Activated T-cell treated with anti-CD3 and anti-CD28 coated beads, Interleukin-2, amount 50 U/mL, for 4 hours (primary cell): ENCODE data around the gene UGT1A5. TPM values are rescaled to one million over a fixed set of nuclear protein-coding genes. Genes with fewer than 3 reads are reported as not detected.

ENCODE experiments used
- ATAC-seq, 2 donors: fragments of 200-7000 bp; cut with Tn5 transposase; one replicate each; pipeline ENCODE4 v1.10.0; 2021
- DNase-seq: peaks from one replicate; pipeline ENCODE4 v3.0.0-alpha.2; 2020
- H3K27me3 Mint-ChIP-seq: one replicate; pipeline ENCODE4 v1.8.0; 2021; ENCODE audit warnings: low read depth, mixed read lengths
- H3K36me3 Mint-ChIP-seq: one replicate; pipeline ENCODE4 v1.8.0; 2022; ENCODE audit warnings: mixed read lengths; ENCODE audit not compliant: insufficient read depth
- H3K4me1 Mint-ChIP-seq: one replicate; pipeline ENCODE4 v1.8.0; 2021; ENCODE audit warnings: low read depth, mixed read lengths
- H3K4me3 Mint-ChIP-seq: one replicate; pipeline ENCODE4 v1.8.0; 2021; ENCODE audit warnings: mild to moderate bottlenecking, moderate library complexity, mixed read lengths
- H3K9me3 Mint-ChIP-seq: one replicate; pipeline ENCODE4 v1.8.0; 2021; ENCODE audit warnings: mixed read lengths
- total RNA-seq, 3 donors: library from RNA; stranded (reverse); gene quantifications; one replicate each; pipeline ENCODE4 v1.2.1, GENCODE V29; 2021

The UGT1A5 gene
- total RNA-seq, 3 donors from 2014 or later, result not detected

DNA sequence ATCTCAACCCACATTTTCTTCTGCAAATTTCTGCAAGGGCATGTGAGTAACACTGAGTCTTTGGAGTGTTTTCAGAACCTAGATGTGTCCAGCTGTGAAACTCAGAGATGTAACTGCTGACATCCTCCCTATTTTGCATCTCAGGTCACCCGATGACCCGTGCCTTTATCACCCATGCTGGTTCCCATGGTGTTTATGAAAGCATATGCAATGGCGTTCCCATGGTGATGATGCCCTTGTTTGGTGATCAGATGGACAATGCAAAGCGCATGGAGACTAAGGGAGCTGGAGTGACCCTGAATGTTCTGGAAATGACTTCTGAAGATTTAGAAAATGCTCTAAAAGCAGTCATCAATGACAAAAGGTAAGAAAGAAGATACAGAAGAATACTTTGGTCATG lies 55.4 kb downstream of the UGT1A5 start:
- no peak for DNase-seq
- H3K9me3 Mint-ChIP-seq, result no peaks in the 10 kb centered on the region
- no peaks in the 10 kb centered on the region for H3K4me1 Mint-ChIP-seq
- peaks cover 38% of the 10 kb centered on the region for H3K27me3 Mint-ChIP-seq
- ATAC-seq, result no peak
- no peaks in the 10 kb centered on the region for H3K36me3 Mint-ChIP-seq
- no peak overlapping the region for H3K4me3 Mint-ChIP-seq

DNA sequence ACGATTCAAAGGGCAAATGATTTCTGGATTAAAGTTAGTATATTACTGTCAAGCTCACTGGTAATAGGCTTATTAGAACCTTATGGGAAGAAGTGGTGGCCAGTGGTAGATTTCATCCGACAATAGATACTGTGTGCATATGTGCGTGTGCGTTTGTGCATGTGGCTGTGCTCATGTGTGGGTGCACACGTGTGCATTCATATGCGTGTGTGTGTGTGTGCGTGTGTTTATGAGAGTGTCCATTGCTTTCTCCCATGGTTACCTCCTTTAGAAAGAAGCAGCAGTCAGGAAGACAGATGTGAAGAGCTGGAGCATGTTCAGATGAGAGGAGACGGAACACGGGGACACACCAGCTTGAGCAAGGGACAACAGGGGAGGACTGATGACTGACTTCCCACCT lies 56.6 kb downstream of the UGT1A5 start:
- DNase-seq, result no peak
- no peaks in the 10 kb centered on the region for H3K9me3 Mint-ChIP-seq
- ATAC-seq, result no peak
- peaks cover 30% of the 10 kb centered on the region for H3K27me3 Mint-ChIP-seq
- H3K4me3 Mint-ChIP-seq, result no peak overlapping the region
- H3K4me1 Mint-ChIP-seq, result no peaks in the 10 kb centered on the region
- H3K36me3 Mint-ChIP-seq, result no peaks in the 10 kb centered on the region

DNA sequence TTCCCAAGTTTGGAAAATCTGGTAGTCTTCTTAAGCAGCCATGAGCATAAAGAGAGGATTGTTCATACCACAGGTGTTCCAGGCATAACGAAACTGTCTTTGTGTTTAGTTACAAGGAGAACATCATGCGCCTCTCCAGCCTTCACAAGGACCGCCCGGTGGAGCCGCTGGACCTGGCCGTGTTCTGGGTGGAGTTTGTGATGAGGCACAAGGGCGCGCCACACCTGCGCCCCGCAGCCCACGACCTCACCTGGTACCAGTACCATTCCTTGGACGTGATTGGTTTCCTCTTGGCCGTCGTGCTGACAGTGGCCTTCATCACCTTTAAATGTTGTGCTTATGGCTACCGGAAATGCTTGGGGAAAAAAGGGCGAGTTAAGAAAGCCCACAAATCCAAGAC lies 59.4 kb downstream of the UGT1A5 start:
- H3K27me3 Mint-ChIP-seq, result peaks cover 13% of the 10 kb centered on the region
- H3K4me3 Mint-ChIP-seq, result no peak overlapping the region
- peaks cover under 1% of the 10 kb centered on the region for H3K9me3 Mint-ChIP-seq
- no peaks in the 10 kb centered on the region for H3K4me1 Mint-ChIP-seq
- H3K36me3 Mint-ChIP-seq, result no peaks in the 10 kb centered on the region
- DNase-seq (no peak), ATAC-seq (no peak)

DNA sequence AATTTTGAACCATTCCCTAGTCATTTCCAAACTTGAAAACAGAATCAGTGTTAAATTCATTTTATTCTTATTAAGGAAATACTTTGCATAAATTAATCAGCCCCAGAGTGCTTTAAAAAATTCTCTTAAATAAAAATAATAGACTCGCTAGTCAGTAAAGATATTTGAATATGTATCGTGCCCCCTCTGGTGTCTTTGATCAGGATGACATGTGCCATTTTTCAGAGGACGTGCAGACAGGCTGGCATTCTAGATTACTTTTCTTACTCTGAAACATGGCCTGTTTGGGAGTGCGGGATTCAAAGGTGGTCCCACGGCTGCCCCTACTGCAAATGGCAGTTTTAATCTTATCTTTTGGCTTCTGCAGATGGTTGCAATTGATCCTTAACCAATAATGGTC lies 59.9 kb downstream of the UGT1A5 start:
- peaks cover 4% of the 10 kb centered on the region for H3K9me3 Mint-ChIP-seq
- H3K36me3 Mint-ChIP-seq, result no peaks in the 10 kb centered on the region
- no peak overlapping the region for H3K4me3 Mint-ChIP-seq
- H3K27me3 Mint-ChIP-seq, result peaks cover 11% of the 10 kb centered on the region
- no peaks in the 10 kb centered on the region for H3K4me1 Mint-ChIP-seq
- ATAC-seq (no peak), DNase-seq (no peak)

DNA sequence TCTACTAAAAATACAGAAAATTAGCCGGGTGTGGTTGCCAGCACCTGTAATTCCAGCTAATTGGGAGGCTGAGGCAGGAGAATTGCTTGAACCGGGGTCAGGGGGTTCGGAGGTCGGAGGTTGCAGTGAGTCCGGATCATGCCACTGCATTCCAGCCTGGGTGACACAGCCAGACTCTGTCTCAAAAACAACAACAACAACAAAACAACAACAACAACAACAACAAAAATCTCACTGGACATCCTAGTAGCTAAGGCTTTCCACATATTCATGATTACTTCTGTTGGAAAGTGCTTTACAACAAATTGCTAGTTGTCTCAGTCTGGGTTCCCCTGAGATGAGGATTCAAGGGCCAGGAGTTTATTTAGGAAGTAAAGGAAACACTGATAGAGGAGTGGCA lies 61.1 kb downstream of the UGT1A5 start:
- H3K9me3 Mint-ChIP-seq, result peaks cover 4% of the 10 kb centered on the region
- no peaks in the 10 kb centered on the region for H3K36me3 Mint-ChIP-seq
- no peak overlapping the region for H3K4me3 Mint-ChIP-seq
- no peaks in the 10 kb centered on the region for H3K4me1 Mint-ChIP-seq
- ATAC-seq, result no peak
- no peak for DNase-seq
- H3K27me3 Mint-ChIP-seq, result peaks cover 16% of the 10 kb centered on the region

DNA sequence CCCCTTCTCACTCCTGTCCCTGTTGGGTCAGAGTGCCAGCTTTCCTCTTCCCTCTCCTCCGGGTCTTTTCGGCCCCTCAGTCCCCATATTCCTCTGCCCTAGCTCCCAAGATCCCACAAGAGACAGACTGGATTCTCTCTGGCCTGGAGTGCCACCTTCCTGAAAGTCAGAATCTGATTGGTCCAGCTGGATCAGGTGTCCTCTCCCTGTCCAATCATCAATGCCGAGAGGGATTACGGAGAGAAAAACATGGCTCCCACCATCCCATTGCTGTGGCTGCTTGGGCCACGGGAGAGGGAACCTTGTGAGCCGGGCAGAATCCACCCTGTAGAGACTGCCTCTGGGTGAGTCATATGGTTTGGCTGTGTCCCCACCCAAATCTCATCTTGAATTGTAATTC lies 62.7 kb downstream of the UGT1A5 start:
- Mint-ChIP-seq H3K9me3 (peaks cover 4% of the 10 kb centered on the region), H3K36me3 (no peaks in the 10 kb centered on the region), H3K27me3 (peaks cover 11% of the 10 kb centered on the region), H3K4me3 (no peak overlapping the region), H3K4me1 (no peaks in the 10 kb centered on the region)
- ATAC-seq, result no peak
- no peak for DNase-seq

DNA sequence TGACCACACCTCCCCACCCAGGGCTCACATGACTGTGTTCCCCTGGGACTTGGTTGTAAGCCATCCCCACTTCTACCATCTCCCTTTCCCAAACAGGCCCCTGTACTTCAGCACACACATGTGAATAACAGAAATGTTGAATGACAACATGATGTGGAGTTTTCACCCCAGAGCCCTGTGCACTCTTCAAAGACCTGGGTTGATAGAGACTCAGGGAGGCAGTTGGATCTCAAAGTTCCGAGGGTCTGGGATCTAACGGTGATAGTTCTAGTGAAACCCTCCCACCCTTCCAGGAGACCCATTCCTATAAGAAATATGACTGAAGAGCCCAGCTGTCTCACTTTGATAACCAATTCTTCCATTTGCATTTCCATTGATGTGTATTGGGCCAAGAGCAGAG lies 65.3 kb downstream of the UGT1A5 start, which contains the start of gene MROH2A:
Gene MROH2A (plus strand): TSS at position 301 of the 400 bp plus-strand sequence. CDS start 1,029 bp downstream, outside the sequence.
- no peak for DNase-seq
- H3K4me3 Mint-ChIP-seq, result no peak within 1 kb of the TSS
- H3K4me1 Mint-ChIP-seq, result no peaks in the 10 kb centered on the region
- peaks cover 15% of the 10 kb centered on the region for H3K27me3 Mint-ChIP-seq
- ATAC-seq, result no peak
- H3K9me3 Mint-ChIP-seq, result peaks cover 4% of the 10 kb centered on the region
- no peaks in the 10 kb centered on the region for H3K36me3 Mint-ChIP-seq

DNA sequence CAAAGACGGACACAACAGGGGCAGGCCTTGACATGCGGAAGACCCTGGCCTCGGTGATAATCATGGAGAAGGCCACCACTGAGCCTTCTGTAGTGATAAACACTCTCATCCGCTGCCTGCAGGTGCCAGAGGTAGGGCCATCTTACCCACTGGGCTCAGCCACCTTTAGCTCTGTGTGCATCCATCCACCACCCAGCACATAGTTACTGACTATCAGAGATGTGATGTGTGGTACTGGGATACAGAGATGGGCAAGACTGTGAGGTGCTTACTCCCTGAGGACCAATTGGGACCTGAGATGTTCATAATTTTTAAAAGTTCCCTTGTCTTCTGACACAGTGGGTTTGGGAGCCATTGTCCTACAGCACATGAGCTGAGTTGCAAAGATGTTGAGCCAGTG lies 67.0 kb downstream of the UGT1A5 start:
- H3K4me1 Mint-ChIP-seq, result no peaks in the 10 kb centered on the region
- H3K4me3 Mint-ChIP-seq, result no peak overlapping the region
- H3K36me3 Mint-ChIP-seq, result no peaks in the 10 kb centered on the region
- DNase-seq (no peak), ATAC-seq (no peak)
- H3K9me3 Mint-ChIP-seq, result peaks cover 4% of the 10 kb centered on the region
- peaks cover 23% of the 10 kb centered on the region for H3K27me3 Mint-ChIP-seq

DNA sequence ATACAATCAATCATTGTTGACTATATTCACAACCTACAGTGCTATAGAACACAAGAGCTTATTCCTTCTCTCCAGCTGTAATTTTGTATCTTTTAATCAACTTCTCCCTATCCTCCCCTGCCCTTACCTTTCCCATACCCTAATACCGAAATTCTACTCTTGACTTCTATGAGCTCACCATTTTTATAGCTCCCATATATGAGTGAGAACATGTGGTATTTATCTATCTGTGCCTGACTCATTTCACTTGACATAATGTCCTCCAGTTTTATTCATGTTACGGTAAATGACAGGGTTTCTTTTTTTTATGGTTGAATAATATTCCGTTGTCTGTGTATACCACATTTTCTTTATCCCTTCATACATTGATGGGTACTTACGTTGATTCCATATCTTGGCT lies 68.1 kb downstream of the UGT1A5 start:
- Mint-ChIP-seq H3K4me3 (no peak overlapping the region), H3K27me3 (peaks cover 21% of the 10 kb centered on the region), H3K9me3 (peaks cover 4% of the 10 kb centered on the region), H3K4me1 (no peaks in the 10 kb centered on the region), H3K36me3 (no peaks in the 10 kb centered on the region)
- ATAC-seq (no peak), DNase-seq (no peak)

DNA sequence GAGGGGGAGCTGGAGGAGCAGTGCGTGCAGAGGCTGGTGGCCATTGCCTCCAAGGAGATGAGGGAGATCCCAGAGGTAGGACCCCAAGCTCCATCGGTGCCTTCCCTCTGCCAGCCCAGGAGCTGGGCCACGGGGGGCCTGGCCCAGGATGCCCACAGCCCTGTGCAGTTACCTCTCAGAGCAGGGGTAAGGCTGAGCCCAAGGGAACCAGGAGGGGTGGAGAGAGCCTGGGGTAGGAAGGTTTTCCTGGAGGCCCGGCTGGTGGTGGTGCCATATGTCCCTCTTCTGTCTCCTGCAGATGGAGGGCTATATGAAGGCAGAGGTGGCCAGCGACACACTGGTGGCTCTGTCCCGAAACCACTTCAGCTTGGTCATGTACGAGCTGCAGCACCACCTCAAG lies 76.8 kb downstream of the UGT1A5 start:
- H3K27me3 Mint-ChIP-seq, result peaks cover 6% of the 10 kb centered on the region

DNA sequence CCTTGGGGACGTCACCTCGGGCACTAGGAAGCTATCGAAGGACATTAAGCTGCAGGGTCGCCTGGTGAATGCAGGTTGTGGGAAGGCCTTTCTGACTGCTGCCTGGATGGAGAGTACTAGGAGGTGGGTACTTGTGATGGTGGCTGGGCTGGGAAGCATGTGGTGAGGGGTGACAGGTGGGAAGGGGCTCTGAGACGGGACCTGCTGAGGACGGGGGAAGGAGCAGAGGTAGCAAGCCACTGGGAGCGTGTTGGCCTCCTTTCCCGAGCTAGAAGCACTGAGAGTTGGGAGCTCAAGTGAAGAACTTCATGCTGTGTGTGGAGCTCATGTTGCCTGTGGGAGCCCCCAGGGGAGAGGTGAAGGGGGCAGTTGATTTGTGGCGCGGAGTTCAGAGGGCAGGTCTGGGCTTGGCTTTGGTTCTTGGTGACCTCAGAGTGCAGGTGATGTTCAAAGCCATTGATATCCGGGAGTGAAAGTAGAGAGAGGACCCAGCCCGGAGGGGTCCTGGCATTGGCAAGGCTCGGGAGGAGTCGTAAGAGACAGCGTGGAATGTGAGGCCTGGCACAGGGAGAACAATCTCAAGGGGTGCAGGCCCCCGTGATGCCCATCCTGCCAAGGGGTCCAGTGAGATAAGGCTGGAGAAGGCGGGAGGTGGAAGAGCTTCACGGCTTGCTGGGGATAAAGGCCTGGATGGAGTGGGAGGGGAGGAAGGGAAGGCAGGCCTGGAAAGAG lies 78.6 kb downstream of the UGT1A5 start:
- no peaks in the 10 kb centered on the region for H3K4me1 Mint-ChIP-seq
- DNase-seq, result no peak
- H3K4me3 Mint-ChIP-seq, result no peak overlapping the region
- no peaks in the 10 kb centered on the region for H3K36me3 Mint-ChIP-seq
- peaks cover under 1% of the 10 kb centered on the region for H3K9me3 Mint-ChIP-seq
- no peak for ATAC-seq
- peaks cover 2% of the 10 kb centered on the region for H3K27me3 Mint-ChIP-seq

More for the DNA sequence above, 76.8 kb downstream of the UGT1A5 start:
- DNase-seq (no peak), ATAC-seq (no peak)
- H3K36me3 Mint-ChIP-seq, result no peaks in the 10 kb centered on the region
- H3K4me3 Mint-ChIP-seq, result no peak overlapping the region
- H3K9me3 Mint-ChIP-seq, result peaks cover 5% of the 10 kb centered on the region
- no peaks in the 10 kb centered on the region for H3K4me1 Mint-ChIP-seq

DNA sequence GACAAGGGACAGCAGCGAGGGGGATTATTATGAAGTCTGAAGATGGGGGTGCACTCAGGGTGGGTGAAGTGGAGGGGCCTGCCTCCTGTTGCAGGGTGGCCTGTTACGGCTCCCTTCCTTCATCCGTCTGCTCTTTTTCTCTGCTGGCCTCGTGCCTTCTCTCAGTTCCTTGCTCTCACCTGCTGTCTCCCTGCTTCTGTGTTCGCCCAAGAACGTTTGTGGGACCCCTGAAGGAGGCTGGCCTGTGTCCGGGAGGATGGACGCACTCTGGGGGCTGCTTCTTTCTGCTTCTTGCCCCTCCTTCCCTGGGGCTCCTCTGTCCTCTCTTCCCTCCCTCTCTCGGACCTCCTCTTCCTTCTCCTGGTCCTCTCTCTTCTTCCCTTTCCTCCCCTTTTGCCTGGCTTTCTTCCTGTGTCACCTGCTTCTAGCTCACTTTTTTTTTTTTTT lies 79.2 kb downstream of the UGT1A5 start:
- ATAC-seq (no peak), DNase-seq (no peak)
- Mint-ChIP-seq H3K36me3 (no peaks in the 10 kb centered on the region), H3K4me3 (no peak overlapping the region), H3K4me1 (no peaks in the 10 kb centered on the region), H3K27me3 (no peaks in the 10 kb centered on the region), H3K9me3 (no peaks in the 10 kb centered on the region)

DNA sequence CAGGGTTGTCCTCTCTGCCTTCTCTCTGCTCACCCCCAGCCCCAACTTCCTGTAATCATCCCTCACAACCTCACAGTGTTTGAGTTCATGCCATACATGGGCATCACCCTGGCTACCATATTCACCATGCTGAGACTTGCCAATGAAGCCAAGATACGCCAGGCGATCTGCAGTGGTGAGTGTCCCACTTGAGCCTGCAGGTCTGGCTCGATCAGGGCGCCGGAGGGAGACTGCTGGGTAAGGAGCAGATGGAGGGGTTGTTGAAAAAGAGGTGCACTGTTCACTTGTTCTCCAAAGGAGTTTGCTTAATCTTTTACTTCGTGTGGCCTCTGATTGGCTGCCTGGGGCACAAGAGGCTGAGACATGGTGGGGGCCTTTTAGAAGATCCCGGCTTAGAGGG lies 80.0 kb downstream of the UGT1A5 start:
- Mint-ChIP-seq H3K4me3 (no peak overlapping the region), H3K4me1 (no peaks in the 10 kb centered on the region), H3K27me3 (no peaks in the 10 kb centered on the region), H3K9me3 (no peaks in the 10 kb centered on the region), H3K36me3 (no peaks in the 10 kb centered on the region)
- no peak for DNase-seq
- ATAC-seq, result no peak

DNA sequence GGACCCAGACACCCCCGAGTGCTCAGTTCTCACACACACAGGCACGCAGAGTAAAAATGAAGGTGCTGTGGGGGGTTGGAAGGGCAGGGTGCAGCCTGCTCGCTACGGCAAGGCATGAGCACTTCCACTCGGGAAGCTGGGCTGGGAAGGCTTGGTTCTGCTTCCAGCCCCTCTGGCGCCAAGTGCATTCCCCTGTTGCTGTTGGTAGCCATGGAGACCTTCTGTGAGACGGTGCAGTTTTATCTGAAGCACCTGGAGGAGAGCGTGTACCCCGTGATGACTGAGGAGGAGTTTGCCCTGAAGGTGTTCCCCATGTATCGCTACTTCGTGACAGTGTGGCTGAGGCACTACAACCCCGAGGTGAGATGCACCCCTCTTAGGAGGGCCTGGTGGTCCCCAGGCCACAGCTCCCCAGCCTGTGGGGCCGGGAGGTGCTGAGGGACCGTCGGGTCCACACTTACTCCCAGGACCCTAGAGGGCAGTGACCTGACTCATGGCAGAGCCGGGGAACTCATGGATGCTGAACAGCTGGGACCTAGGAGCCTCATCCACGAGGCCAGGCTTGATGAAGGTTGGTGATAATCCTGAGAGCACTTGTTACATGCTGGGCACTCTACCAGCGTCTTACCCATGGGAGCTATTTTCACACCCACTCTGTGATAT lies 80.9 kb downstream of the UGT1A5 start:
- no peaks in the 10 kb centered on the region for H3K36me3 Mint-ChIP-seq
- H3K4me1 Mint-ChIP-seq, result no peaks in the 10 kb centered on the region
- H3K4me3 Mint-ChIP-seq, result no peak overlapping the region
- H3K9me3 Mint-ChIP-seq, result no peaks in the 10 kb centered on the region
- ATAC-seq, result no peak
- no peak for DNase-seq
- H3K27me3 Mint-ChIP-seq, result no peaks in the 10 kb centered on the region

DNA sequence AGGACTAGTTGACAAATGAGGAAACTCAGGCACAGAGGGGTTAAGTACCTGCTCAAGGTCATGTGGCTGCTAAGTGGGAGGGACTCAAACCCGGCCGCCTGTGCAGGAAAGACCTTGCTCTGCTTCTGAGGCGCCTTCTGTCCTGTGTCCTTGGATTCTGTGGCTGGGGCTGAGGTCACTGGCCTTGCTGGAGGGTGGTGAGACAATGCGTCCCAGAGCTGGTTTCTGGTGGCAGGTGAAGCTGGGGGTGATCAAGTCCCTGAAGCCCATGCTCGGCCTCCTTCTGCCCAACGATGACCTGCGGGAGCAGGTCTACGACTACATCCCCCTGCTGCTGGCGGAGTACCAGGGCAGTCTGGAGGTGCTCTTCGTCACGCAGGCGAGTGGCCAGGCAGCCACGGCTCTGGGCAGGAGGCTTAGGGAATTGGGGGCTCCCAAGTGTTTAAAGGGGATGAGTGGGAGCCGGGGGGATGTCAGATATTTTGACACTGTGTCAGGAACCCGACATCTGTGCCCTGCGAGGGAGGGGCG lies 81.5 kb downstream of the UGT1A5 start:
- no peak overlapping the region for H3K4me3 Mint-ChIP-seq
- no peaks in the 10 kb centered on the region for H3K4me1 Mint-ChIP-seq
- no peaks in the 10 kb centered on the region for H3K27me3 Mint-ChIP-seq
- DNase-seq (no peak), ATAC-seq (no peak)
- H3K9me3 Mint-ChIP-seq, result no peaks in the 10 kb centered on the region
- no peaks in the 10 kb centered on the region for H3K36me3 Mint-ChIP-seq
